AG04450 (cell line): ENCODE results near the gene ETFRF1. TPM values are rescaled to one million over a fixed set of nuclear protein-coding genes. Genes with fewer than 3 reads are reported as not detected.

Experiments
- CTCF ChIA-PET: fragments of 300-600, 350-600 bp; formaldehyde crosslinking; extraction: SDS; loops from one replicate; lab custom pipeline; 2022; ENCODE audit warnings: antibody characterized with exemption, inconsistent platforms; lab: Charles Lee
- POLR2A ChIA-PET: fragments of 350-600 bp; formaldehyde crosslinking; extraction: SDS; loops from one replicate; lab custom pipeline; 2021; ENCODE audit warnings: antibody characterized with exemption, inconsistent platforms; lab: Yijun Ruan, JAX
- DNase-seq: peaks from one replicate; pipeline ENCODE4 v3.0.0-alpha.2; 2011; ENCODE audit warnings: low read depth, low spot score
- H3K27ac ChIP-seq: one replicate; pipeline ENCODE4 v1.5.1; 2012; ENCODE audit warnings: low read depth, low read length, control low read depth
- H3K27me3 ChIP-seq: one replicate; pipeline ENCODE4 v1.6.0; 2012; ENCODE audit warnings: low read length; ENCODE audit not compliant: control insufficient read depth, insufficient read depth
- H3K4me3 ChIP-seq: 2 replicates; pipeline ENCODE4 v1.5.1; 2011; ENCODE audit warnings: mild to moderate bottlenecking, low read depth, low read length, control low read depth
- H3K9me3 ChIP-seq: 2 replicates; pipeline ENCODE4 v1.5.1; 2012; ENCODE audit warnings: low read length; ENCODE audit not compliant: control insufficient read depth, insufficient read depth
- polyA plus RNA-seq: library from polyadenylated mRNA; depleted of rRNA; stranded (reverse); fragments of >200 nt; gene quantifications from 2 replicates; pipeline ENCODE4 v1.2.3, GENCODE V29; 2011
- TF ChIP-seq, protein P1 (sequence below): IDR thresholded peaks from 2 replicates; pipeline ENCODE4 v1.5.1; 2011; ENCODE audit warnings: low read depth, low read length, control low read depth, inconsistent platforms

ETFRF1 gene
- polyA plus RNA-seq, 1 experiment = 26.6 TPM

DNA sequence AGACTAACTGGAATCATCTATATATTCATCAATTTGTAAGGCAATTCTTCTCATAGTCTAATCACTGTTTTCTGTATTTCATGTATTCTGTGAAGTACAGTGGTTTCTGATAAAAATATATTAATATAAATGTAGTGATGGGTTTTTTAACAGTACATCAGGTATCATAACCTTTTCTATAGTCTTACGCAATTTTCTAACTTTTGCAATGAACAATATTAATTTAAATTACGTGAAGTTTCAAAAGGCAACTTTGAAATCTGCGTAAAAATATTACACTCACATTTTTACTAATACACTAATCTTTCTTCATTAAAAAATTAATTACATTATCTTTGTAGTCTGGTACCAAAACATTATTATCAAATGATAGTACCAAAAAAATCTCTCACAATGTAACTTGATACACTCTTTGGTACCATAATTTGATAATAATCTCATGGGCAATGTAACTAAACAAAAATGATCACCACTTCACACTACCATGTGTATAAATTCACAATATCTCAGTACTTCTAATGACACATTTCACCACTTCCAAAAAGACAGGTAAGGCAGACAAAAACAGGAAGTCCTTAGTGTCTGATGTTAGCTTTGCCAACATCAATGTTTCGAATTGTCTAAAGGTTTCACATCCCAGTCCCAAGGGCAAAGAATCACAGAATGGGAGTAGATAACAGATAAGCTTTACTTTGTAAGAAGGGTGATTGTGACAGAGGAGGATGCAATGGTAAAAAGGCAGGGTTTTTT lies 8.8 kb upstream of the ETFRF1 start:
- TF ChIP-seq, protein P1, sequence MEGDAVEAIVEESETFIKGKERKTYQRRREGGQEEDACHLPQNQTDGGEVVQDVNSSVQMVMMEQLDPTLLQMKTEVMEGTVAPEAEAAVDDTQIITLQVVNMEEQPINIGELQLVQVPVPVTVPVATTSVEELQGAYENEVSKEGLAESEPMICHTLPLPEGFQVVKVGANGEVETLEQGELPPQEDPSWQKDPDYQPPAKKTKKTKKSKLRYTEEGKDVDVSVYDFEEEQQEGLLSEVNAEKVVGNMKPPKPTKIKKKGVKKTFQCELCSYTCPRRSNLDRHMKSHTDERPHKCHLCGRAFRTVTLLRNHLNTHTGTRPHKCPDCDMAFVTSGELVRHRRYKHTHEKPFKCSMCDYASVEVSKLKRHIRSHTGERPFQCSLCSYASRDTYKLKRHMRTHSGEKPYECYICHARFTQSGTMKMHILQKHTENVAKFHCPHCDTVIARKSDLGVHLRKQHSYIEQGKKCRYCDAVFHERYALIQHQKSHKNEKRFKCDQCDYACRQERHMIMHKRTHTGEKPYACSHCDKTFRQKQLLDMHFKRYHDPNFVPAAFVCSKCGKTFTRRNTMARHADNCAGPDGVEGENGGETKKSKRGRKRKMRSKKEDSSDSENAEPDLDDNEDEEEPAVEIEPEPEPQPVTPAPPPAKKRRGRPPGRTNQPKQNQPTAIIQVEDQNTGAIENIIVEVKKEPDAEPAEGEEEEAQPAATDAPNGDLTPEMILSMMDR = no peak
- ChIA-PET POLR2A (no interaction called here), CTCF (no interaction called here)
- Histone ChIP-seq H3K9me3 (no peaks in the 10 kb centered on the region), H3K27ac (no peak overlapping the region), H3K27me3 (no peaks in the 10 kb centered on the region), H3K4me3 (no peak overlapping the region)
- DNase-seq = no peak

DNA sequence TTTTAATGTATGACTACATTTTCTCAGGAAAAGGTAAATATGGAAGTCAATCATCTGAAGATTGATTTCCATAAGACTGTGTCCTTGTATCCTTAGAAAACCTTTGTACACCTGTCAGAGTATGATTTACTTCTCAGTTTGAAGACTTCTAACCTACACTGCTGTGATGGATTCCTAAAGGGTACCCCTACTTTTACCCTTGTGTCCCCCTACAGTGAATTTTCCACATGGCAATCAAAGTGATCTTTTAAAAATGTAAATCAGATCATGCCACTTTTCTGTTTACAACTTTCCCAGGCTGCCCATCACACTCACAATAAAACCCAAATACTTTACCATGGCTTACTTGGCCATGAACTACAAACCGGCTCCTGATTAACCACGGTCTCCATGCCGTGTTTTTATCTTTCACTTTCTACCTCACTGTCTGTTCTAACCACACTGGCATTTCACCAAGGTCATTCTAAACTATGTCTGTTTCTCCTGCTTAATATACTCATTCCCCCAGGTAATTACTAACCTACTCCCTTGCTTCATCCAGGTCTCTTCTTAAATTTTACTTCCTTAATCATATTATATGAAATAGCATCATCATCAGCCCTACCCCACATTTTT lies 8.1 kb upstream of the ETFRF1 start:
- Histone ChIP-seq H3K9me3 (no peaks in the 10 kb centered on the region), H3K4me3 (no peak overlapping the region), H3K27me3 (no peaks in the 10 kb centered on the region), H3K27ac (no peak overlapping the region)
- ChIA-PET POLR2A (no interaction called here), CTCF (no interaction called here)
- TF ChIP-seq, protein P1 = no peak
- DNase-seq = no peak

DNA sequence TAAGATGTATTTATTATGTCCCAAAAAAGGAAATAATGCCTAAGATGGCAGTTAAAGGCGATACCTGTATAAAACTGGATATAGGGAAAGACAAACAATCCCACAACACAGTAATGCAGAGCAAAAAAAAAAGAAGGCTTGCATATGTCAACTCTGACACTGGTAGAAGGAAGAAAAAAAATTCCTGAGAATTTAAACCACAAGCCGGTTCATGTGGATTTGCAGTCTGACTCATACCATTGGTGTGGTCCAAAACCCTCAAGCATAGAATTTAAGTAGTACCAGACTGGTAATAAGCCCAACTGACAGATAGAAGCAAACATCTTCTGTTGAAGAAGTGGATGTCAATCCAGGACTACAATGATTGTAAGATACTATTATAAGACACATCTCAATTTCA lies 7.3 kb upstream of the ETFRF1 start:
- TF ChIP-seq, protein P1 = no peak
- H3K27me3 ChIP-seq = no peaks in the 10 kb centered on the region
- H3K9me3 ChIP-seq = no peaks in the 10 kb centered on the region
- peak; percentile 76 for DNase-seq
- no peak overlapping the region for H3K27ac ChIP-seq
- ChIA-PET POLR2A (no interaction called here), CTCF (no interaction called here)
- H3K4me3 ChIP-seq = no peak overlapping the region

DNA sequence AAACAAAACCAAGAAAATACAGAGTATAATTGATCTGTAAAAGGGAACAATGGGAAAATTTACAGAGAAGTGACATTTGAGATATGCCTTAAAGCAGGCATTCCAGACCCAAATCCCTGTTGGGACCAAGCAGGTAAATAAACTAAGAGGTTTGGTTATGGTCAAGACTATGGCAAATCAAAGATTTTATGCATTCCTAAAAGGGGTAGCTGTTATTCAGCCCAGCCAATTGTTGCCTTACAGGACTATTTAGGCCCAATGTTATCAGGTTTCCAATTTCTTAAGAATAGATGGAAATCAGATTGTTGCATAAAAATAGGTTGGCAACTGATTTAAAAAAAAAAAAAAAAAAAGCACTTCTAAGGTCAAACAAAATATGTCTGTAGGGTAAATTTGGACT lies 5.4 kb upstream of the ETFRF1 start:
- Histone ChIP-seq H3K4me3 (no peak overlapping the region), H3K27me3 (no peaks in the 10 kb centered on the region), H3K27ac (no peak overlapping the region), H3K9me3 (no peaks in the 10 kb centered on the region)
- TF ChIP-seq, protein P1 = no peak
- ChIA-PET CTCF (interaction anchor here (0.6 kb wide), 1 partner anchor 198 kb away, joined by 3 read pairs; no protein-coding TSS in a partner anchor), POLR2A (no interaction called here)
- no peak for DNase-seq

DNA sequence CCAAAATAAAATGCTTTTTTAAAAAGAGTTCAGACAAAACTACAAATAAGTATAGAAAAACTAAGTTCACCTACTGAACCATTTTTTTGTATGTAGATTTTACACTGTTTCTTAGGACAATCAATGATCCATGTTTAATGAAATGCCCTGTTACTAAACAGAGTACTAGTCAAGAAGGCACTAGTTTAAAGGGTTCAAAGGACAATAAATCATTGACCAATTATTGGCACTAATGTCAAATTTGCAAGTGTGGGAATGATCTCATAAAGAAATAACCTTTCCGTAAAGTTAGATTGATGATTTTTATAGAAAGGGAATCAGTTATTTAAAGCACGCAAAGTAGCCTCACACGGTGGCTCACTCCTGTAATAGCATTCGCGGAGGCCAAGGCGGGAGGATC lies 4.2 kb upstream of the ETFRF1 start:
- no peaks in the 10 kb centered on the region for H3K9me3 ChIP-seq
- TF ChIP-seq, protein P1 = no peak
- DNase-seq = no peak
- ChIA-PET CTCF (no interaction called here), POLR2A (no interaction called here)
- H3K4me3 ChIP-seq = no peak overlapping the region
- H3K27ac ChIP-seq = no peak overlapping the region
- H3K27me3 ChIP-seq = no peaks in the 10 kb centered on the region
